ENCODE results near the gene GAS2L1. TPM values are rescaled to one million over a fixed set of nuclear protein-coding genes. Genes with fewer than 3 reads are reported as not detected.

GAS2L1 gene
- total and polyA plus RNA-seq, 2 donors (not counting 1 experiment from before 2014, with no cell fraction given): 0.25 TPM; not detected in 1

- CTCF ChIA-PET: no interaction called here
- intact Hi-C loops (cut with micrococcal nuclease): no loop called here
Measured at GRCh38 chr22:29260031-29260560, 46.4 kb upstream of the GAS2L1 start.

More at GRCh38 chr22:29260031-29260560, 46.4 kb upstream of the GAS2L1 start:
- no peak for TF ChIP-seq EZH2 (IDR thresholded peaks at IDR 0.05; ENCODE audit: borderline replicate concordance, insufficient read depth, low read depth, low read length, poor library complexity, severe bottlenecking)
- no peak for TF ChIP-seq CTCF (IDR thresholded peaks at IDR 0.05)
- H3K27ac Mint-ChIP-seq: no peak overlapping the region
- Histone ChIP-seq H3K27me3 (replicated peaks in 1 of 4; ENCODE audit: control extremely low read depth in 1 of 4, control insufficient read depth in 3 of 4, insufficient read depth in 4 of 4, low read length in 3 of 4) (no peaks in the 10 kb centered on the region), H3K4me2 (replicated peaks; ENCODE audit: low read depth, low read length, poor library complexity, severe bottlenecking) (no peak overlapping the region), H3K9me3 (ENCODE audit: control extremely low read depth in 1 of 3, control insufficient read depth in 2 of 3, insufficient read depth in 1 of 3, low read length in 2 of 3) (no peaks in the 10 kb centered on the region), H3K27ac (ENCODE audit: low read length in 2 of 2) (no peak overlapping the region), H2AFZ (ENCODE audit: insufficient read depth, low read depth, low read length, poor library complexity, severe bottlenecking) (no peak overlapping the region), H4K20me1 (ENCODE audit: control insufficient read depth, insufficient read depth, low read length, poor library complexity, severe bottlenecking) (no peaks in the 10 kb centered on the region), H3K4me3 (ENCODE audit: control extremely low read depth in 1 of 5, extremely low read depth in 1 of 5, insufficient read depth in 1 of 5, low read depth in 2 of 5, low read length in 4 of 5) (no peak overlapping the region), H3K36me3 (replicated peaks in 1 of 2; ENCODE audit: control extremely low read depth in 1 of 2, control insufficient read depth in 1 of 2, extremely low read depth in 1 of 2, insufficient read depth in 2 of 2, low read length in 1 of 2) (no peaks in the 10 kb centered on the region), H3K79me2 (ENCODE audit: control insufficient read depth, insufficient read depth, low read length) (no peaks in the 10 kb centered on the region), H3K4me1 (ENCODE audit: control insufficient read depth in 2 of 2, insufficient read depth in 2 of 2, low read length in 2 of 2) (no peaks in the 10 kb centered on the region), H3K9ac (ENCODE audit: low read length) (no peak overlapping the region)
- ATAC-seq (ENCODE audit: low read depth) (no peak), DNase-seq (no peak)
- H3K4me1 Mint-ChIP-seq: peaks cover 2% of the 10 kb centered on the region
- 94% methylated on average over 12 of the region's 13 CpGs for WGBS (ENCODE audit: insufficient coverage)
- no peaks in the 10 kb centered on the region for H3K27me3 Mint-ChIP-seq
- POLR2A ChIA-PET: no interaction called here
- H3K4me3 Mint-ChIP-seq: no peak overlapping the region
- H3K9me3 Mint-ChIP-seq (ENCODE audit: insufficient read depth): no peaks in the 10 kb centered on the region

Measured in B cell (primary cell).